NOMO-1 treated with dmso at 0.1 percent for 144 hours (cell line): ENCODE measurements around the gene TPSD1.
"Not testable (repeated sequence)": the region's sequence is repeated elsewhere in the genome, so short reads cannot be mapped to it uniquely, and the experiment has no call there.

Experiments
- DNase-seq: peaks from one replicate; lab custom pipeline; 2025; ENCODE audit not compliant: unreplicated experiment; lab: John Stamatoyannopoulos, UW

Gene TPSD1

GRCh38 chr16:1220841-1221627 is 34.8 kb upstream of the TPSD1 start:
- DNase-seq: no peak

- no peak for DNase-seq
Observed at GRCh38 chr16:1221628-1222552, 34.0 kb upstream of the TPSD1 start.

GRCh38 chr16:1222553-1223354 is 33.1 kb upstream of the TPSD1 start:
- no peak for DNase-seq

GRCh38 chr16:1223355-1224214 is 32.3 kb upstream of the TPSD1 start:
- no peak for DNase-seq

- no peak for DNase-seq
Observed at GRCh38 chr16:1224558-1224957, 31.3 kb upstream of the TPSD1 start.

GRCh38 chr16:1225051-1225451 is 30.8 kb upstream of the TPSD1 start, which contains the start of gene TPSG1:
Gene TPSG1, minus strand, starts transcription at chr16:1225268. Its CDS starts 16 bp downstream, at chr16:1225252.
- DNase-seq: no peak

- not testable (repeated sequence) for DNase-seq
Observed at GRCh38 chr16:1225728-1226311, 30.0 kb upstream of the TPSD1 start.

GRCh38 chr16:1226692-1227091 is 29.2 kb upstream of the TPSD1 start:
- not testable (repeated sequence) for DNase-seq

- not testable (repeated sequence) for DNase-seq
Observed at GRCh38 chr16:1228227-1228626, 27.6 kb upstream of the TPSD1 start.

GRCh38 chr16:1229476-1229875 is 26.4 kb upstream of the TPSD1 start:
- not testable (repeated sequence) for DNase-seq

GRCh38 chr16:1230084-1230470 is 25.8 kb upstream of the TPSD1 start, which contains the start of gene TPSB2:
Gene TPSB2, minus strand, starts transcription at chr16:1230184. Its CDS starts 233 bp downstream, at chr16:1229951.
- DNase-seq: not testable (repeated sequence)

GRCh38 chr16:1230471-1231212 is 25.2 kb upstream of the TPSD1 start:
- not testable (repeated sequence) for DNase-seq

- DNase-seq: not testable (repeated sequence)
Observed at GRCh38 chr16:1231301-1231700, 24.6 kb upstream of the TPSD1 start.

- DNase-seq: not testable (repeated sequence)
Observed at GRCh38 chr16:1232049-1232748, 23.7 kb upstream of the TPSD1 start.

GRCh38 chr16:1236659-1237058 is 19.2 kb upstream of the TPSD1 start:
- not testable (repeated sequence) for DNase-seq

GRCh38 chr16:1237990-1238389 is 17.9 kb upstream of the TPSD1 start:
- DNase-seq: no peak

GRCh38 chr16:1238909-1239308 is 17.0 kb upstream of the TPSD1 start:
- DNase-seq: not testable (repeated sequence)

GRCh38 chr16:1239575-1239974 is 16.3 kb upstream of the TPSD1 start:
- not testable (repeated sequence) for DNase-seq
